Activated effector memory CD4-positive, alpha-beta T cell treated with Interleukin-2 at 50 U/mL for 16 hours (primary cell): ENCODE results near the gene RXRA.

ENCODE experiments used
- DNase-seq: peaks from one replicate; pipeline ENCODE4 v3.0.0-alpha.2; 2020

Gene RXRA

DNA sequence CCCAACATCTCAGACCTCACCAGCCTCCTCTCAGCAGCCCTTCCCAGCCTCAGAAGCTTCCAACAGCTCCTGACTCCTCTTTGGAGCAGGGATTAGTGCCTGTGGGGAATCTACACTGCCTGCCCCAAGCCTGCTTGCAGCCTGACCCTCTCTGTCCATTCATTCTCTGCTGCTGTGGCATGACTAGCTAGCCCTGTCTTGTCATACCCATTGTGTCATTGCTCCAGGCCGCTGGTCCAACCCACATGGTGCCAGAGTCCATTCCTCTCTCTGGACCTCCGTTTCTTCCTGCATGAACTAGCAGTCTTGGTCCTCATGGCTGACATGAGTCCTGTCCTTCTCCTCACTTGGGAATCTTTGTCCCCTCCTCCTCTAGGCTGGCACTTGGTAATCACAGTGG, 12.8 kb upstream of the RXRA start:
- no peak for DNase-seq

DNA sequence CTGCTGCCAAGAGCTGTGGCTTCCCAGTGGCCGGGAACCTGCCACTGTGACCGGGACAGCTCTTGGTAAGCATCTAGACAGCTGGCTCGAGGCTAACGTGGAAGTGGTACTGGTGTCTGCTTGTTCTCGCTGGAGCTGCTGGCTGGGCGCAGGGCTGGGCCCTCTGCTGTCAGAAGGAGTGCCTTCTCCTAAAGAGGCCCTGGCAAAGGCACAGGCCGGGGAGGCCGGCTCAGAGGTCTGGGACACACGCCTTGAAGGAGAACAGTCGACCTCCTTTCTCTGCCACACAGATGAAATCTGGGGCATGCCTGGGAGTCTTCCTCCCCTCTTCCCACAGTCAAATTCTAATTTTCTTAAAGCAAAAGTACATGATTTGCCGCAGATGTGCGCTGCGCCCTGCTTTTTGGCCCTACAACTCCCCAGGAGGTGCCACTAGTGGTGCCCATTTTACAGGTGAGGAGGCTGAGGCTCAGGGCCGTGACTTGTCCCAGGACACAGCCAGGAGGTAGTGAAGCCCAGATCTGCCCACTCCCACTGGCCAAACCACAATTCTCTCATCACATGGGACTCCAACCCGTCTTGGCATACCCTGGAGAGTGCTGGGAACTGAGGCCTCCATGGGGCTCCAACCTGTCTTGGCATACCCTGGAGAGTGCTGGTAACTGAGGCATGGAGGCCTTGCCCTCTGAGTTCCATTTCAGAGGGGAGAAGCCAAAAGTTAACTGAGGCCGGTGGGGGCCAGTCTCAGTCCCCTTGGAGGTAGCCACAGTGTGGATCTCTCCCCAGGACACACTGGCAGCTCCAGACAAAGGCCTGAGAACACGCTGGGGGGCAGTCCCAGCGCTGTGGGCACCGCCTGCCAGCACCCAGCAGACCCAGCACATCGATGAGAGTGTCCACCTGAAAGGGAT, 12.0 kb upstream of the RXRA start:
- DNase-seq: no peak

DNA sequence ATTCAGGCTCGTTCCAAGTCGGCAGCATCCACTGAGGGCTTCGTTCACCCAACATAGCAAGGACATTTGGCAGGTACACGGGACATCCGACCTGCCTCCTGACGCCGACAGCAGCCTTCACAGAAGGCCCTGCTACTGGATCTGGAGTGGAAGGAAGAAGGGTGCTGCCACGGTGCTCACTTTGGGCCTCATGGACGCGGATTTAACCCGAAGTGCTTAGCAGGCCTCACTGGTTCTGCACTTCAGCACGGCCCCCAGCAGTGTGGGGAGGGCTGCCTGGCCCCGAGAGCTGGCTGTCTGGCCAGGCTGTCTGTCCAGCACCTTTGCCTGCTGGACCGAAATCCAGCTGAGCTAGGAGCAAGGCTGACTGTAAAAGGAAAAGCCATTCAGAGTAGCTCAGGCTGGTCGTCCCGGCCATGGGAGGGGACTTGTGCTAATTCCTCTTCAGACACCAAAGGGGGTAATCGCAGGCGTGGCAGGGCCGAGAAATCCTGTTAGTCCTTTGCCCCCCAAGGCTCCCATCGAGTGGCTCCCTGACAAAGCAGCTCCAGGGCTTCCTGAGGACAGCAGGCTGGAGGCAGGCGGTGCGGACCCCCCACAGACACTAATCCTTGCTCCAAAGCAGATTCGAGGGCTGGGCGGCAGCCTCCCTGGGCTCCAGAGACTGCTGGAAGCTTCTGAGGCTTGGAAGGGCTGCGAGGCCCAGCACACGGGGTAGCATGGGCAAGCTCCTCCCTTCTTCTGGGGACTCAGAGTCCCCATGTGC, 11.1 kb upstream of the RXRA start:
- no peak for DNase-seq

DNA sequence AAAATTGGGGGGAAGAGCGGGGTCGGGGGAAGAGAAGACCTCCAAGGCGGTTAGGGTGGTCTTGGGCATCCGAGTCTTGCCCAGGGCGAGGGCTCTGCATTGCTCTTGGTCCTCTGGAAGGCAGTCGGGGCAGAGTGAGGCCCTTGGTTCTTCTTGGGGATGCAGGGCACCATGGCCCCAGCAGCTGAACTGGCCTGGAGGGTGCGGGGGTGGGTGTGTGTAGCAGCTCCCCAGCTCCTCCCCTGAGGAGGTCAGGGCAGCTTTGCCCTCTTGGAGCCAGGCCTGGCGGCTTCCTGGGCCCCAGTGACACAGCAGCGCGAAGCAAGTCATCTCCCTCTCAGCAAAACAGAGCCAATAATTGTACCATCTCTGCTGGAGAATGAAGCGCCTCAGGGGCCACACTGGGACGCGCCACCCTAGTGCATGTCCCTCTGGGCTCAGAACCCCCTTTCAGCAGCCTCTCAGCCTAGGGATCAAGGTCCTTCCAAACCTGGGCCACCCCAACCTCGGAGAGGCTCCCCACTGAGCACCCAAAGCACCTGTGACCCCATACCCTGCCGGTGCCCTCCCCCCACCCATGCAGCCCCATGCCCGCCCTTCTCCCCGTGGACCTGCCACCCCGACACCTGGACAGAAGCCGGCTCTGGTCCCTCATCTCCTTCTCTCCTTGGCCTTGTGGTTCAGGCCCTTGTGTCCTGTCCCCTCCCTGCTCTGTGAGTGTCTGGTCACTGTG, 10.4 kb upstream of the RXRA start:
- DNase-seq: no peak

DNA sequence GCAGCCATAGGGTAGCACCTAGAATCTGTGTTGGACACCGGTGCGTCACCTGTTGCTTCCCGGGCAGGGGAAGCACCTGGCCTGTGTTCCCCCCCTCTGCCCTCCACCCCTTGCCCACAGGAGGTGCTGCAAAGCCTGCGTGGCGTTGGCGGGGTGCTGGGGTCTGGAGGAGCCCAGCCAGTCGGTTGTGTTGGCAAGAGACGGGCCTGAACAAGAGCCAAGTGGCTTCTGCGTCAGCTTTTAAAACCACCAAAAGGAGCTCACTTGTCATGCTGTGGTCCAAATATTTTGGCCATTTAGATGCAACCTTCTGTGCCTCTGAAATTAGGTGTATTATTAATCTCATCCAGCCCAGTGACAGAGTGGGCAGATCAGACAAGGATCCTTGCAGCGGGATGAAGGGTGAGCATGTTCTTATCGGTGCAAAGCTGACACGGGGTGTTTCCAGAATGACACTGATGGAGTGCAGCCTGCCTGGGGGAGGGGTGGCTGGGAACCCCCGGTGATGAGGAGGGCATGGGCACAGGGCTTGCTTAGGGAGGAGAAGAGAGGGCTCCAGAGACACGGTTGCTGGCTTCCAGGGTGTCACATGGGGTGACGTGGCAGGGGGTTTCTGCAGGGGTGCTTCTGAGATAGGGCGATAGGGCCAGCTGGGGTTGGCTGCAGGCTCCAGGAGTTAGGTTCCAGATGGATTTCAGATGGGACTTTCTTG, 9.7 kb upstream of the RXRA start:
- no peak for DNase-seq

DNA sequence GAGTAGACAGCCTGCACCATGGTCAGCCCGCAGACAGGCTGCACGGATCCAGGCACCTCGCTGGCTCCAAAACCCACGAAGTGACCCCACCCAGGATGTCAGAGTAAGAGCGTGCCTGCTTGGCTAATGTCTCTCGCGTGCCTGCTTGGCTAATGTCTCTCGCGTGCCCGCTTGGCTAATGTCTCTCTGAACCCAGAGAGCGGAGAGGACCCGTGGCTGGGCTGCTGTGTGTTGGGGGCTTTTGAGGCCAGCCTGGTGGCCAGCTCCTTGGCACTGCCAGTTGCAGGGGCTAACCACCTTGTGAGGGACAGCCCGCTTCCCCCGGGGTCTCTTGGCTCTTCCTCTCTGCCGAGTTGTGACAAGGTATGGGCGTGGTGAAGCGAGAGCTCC, 8.9 kb upstream of the RXRA start:
- DNase-seq: no peak

DNA sequence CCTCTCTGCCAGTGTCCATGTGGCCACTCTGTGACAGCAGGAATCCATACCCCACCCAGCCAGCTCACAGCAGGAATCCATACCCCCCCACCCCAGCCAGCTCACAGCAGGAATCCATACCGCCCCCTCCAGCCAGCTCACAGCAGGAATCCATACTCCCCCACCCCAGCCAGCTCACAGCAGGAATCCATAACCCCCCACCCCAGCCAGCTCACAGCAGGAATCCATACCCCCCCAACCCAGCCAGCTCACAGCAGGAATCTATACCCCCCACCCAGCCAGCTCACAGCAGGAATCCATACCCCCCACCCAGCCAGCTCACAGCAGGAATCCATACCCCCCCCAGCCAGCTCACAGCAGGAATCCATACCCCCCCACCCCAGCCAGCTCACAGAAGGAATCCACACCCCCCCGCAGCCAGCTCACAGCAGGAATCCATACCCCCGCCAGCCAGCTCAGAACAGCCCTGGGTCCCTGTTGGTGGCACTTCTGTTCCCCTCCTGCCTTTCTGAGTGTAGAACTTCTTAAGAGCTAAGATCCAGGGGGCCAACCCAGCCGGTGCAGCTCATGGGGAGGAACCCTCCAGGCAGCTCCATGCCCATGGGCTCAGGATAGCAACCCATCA, 8.4 kb upstream of the RXRA start:
- DNase-seq: no peak

DNA sequence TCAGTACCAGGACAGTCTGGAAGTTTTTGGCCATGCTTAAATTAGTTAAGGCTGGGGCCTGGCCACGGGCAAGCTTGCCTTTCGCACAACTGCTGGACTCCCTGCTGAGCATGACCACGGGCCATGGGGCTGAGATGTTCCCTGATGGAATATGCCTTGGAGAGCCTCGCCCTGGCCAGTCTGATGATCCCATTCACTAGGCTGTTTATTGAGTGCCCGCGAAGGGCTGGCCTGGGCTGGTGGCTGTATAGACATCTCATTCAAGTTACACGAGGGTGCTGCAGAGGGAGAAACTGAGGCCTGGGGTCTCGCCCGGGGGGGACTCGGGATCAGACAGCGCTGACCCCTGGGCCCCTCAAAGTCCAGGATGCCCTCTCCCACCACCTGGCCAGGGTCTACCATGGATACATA, 7.8 kb upstream of the RXRA start:
- DNase-seq: no peak

DNA sequence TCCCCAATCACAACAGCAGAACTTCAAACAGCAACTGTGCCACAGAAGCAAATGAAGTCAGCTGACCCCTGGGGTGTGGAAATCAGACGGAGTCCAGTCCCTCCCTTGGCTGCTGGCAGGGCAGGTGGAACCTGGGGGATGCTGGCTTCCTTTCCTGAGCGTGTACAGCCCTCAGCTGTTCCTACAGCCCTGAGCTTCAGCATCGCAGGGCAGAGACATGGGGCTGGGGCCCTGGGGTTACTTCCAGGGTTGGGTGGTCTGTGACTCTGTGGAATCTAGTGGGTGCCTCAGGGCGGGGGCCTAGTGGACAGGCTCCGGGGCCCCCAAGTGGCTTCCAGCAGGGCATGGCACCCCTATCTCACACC, 7.3 kb upstream of the RXRA start:
- DNase-seq: no peak

DNA sequence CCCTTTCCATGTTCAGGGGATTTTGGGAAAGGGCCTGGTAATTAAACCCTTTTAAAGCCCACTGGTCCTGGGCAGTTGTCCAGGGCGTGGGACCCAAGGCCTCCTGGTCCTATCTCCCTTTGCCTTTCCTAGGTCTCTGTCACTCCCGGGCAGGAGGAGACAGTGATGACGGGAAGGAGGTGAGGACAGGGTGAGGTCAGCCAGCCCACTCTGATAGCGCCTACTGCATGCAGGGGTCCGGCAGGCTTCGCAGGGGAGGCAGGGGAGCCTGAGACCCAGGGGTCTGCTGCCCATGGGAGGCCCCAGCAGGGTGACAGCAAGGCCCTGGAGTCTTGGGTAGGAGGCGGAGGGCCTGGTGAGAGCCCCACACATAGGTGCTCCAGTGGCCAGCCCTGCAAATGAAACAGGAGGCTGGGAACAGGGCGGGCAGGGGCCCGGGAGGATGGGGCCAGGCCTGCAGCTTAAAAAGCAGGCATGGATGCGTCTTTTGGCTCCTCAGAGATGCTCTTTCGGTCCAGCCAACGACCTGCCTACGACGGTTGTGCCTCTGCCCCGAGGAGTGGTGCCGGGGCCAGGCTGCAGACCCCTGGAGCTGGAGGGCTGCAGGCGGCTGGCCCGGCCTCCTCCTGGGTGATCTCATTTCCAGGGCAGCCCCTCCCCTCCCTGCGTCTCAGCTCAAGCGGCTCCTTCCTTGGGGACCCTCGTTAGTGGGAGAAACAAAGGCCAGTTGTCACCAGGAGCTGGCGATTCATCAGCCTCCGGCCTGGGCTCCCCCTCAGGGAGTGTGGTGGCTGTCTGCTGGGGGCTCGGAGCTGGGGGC, 6.7 kb upstream of the RXRA start:
- no peak for DNase-seq

DNA sequence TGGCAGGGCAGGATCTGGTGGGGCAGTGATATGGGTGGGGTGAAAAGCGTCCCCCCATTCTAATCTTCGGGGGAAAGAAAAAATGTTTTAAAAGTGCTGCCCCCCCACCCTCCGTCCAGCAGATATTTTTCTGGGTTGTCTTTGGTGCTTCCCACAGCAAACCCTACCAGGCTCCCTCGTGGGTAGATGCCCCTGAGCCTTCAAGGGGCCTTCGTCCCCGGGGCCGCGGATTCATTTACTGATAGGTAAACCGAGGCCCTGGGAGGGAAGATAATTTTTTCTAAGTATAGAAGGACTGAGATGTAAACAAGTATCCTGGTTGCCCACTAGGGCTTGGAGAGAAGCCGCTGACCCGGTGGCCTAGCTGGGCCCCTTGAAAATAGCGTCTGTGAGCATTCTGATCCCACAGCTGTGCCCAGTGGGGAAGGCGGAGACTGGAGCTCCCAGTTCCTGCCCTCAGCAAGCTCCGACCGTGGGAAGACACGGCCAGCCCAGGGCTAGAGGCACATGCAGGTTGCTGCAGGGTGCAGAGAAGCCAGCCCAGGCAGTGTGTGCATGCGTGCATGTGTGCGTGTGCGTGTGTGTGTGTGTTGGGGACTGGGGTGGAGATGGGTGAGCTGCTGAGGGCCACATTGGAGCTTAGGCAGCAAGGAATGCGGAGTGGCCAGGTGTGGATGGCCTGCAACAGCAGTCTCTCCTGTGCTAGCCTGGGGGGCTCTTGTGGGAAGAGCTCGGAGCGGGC, 6.0 kb upstream of the RXRA start:
- no peak for DNase-seq

DNA sequence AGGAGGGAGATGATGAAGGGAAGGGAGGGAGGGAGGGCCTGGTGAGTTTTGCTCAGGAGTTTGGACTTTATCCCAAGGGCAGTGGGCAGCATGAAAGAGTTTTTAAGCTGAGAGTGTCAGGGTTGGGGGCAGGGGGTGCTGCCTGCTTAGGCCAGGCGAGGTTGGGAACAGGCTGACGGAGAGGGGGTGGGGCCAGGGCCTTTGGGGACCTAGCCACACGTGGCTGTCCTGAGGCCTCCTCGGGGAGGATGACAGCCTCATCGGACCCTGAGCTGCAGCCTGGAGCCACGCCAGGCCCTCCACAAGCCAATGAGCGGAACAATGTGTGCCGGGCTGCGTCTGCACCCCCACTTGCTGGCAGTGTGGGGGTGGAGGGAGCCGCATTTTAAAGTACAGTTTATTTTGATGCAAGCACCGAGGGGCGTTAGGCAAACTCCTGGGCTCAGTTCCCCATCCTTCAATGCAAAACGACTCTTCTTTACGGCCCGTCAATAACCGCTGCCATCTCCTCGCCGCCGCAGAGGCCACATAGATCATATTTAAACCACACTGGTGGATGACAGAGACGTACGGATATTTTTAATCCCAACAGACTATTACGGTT, 5.3 kb upstream of the RXRA start:
- no peak for DNase-seq

DNA sequence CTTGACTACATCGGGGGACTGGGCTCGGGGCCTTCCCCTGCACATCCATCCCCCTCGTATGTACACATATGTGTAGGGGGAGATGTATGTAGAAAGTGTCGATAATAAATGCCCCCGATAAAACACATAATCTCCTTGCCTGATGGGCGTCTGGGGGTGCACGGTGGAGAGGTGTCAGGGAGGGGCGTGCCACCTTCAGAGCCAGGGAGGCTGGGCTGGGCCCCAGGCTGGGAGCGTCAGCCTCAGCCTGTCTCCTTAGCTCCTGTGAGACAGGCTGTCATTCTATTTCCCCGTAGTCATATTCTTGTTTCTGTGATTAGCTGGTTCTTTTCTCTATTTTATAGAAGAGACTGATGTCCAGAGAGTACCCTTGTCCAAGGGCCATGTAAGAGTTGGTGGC, 4.7 kb upstream of the RXRA start:
- DNase-seq: no peak

DNA sequence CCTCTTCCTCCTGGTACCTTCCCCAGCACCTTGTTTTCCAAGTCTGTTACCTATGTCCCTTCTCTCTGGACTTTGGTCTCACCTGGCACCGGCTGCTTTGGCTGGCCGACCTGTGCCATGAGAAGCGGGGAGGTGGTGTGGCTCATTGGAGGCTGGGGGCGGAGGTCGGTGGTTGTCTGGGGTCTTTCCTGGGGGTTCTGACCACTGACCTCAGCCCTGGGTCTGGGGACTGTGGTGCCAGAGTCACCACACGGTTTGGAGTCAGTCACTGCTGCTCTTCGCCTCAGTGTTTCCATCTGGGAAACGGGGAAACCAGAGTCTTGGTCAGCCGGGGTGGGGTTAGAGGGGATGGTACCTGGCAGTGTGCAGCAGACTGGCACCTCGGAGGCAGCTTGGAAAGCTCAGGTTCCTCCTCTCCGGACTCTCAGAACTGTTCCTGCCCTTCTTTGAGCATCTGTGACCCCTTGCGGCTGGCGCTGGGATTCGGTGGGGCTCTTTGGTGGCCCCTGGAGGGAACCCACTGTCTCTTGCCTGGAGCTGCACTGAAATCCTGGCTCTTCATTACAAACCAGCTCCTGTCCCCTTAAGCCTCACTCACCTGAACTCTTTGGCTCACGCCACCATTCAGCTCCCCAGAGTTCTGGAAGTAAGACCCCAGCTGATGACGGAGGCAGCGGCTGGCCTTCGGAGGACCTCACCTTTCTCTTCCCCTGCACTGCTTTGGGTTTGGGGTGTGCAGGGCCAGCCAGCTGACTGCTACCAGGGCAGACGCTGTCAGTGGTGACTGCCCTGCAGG, 4.1 kb upstream of the RXRA start:
- DNase-seq: no peak

DNA sequence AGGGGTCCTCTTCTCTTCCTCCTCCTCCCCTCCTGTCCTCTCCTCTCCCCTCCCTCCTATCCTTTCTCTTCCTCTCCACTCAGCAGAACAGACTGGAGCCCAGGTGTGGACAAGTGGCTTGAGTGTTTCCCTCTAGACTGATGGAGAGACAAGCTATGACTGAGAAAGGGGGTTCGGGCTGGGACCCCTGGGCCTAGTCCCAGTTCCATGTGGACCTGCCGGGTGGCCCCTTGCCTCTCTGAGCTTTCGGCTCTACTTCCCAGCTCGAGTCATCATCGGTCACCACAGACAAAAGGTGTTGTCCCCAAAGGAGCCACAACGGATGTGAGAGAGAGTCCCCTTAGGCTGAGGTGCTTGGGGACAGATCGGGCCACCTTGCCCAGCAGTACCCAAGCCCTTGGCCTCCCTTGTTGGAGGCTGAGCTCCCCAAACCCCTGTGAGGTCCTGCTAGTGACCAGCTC, 3.4 kb upstream of the RXRA start:
- no peak for DNase-seq

DNA sequence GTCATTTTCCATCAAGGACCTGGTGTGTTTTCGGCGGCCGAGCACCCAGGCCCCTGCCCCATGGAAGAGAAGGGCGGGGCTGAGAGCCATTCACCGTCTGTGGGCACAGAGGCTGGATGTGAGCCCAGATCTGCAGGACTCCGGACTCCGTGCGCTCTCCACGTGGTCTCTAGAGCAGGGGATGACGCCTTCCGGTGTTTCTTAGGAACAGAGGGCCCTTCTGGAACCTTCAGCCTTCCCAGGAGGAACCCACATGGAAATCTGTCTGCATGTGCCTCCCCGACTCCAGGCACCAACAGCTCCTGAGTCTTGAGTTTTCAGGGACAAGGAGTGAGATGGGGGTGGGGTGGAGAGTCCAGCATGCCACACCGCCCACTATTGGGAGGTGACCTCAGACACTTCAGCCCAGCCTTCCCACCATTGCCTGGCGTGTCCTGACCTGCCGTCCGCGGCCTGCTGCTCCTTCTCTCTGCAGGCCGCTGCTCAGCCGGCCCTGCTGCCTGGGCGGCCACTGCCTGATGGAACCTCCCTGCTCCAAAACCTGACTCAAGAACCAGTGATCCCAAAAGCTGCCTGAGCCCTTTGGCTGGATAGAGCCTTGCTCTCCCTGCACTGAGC, 2.4 kb upstream of the RXRA start:
- DNase-seq: no peak

DNA sequence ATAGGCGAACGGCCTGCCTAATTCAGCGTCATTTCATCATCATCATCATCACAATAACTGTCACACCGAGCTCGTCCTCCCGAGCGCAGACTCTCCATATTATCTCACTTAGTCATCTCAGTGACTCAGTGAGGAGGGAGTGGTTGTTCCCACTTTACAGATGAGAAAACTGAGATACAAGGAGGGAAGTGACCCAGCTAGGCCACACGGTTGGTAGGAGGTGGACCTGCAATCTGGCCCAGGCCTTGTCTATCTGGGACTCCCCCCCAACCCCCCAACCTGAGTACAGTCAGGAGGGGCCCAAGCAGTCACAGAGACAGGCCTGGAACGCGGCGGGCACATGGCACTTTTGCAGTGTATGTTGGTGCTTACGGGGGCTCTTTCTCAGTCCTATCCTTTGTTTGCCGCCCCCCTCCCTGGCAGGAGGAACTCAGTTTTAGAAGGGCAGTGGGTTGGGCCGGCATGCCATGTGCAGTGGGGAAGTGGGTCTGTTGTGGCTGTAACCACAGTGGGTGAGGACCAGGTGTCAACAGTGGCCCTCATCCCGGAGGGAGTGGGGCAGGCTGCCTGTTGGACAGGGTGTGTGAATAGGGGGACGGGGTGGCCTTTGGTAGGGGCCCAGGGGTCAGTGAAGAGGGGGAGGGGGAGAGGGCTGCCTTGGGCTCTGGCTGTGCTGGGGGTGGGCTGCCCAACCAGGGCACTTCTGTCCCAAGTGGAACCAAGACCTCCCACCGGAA, 1.7 kb upstream of the RXRA start:
- DNase-seq: no peak

DNA sequence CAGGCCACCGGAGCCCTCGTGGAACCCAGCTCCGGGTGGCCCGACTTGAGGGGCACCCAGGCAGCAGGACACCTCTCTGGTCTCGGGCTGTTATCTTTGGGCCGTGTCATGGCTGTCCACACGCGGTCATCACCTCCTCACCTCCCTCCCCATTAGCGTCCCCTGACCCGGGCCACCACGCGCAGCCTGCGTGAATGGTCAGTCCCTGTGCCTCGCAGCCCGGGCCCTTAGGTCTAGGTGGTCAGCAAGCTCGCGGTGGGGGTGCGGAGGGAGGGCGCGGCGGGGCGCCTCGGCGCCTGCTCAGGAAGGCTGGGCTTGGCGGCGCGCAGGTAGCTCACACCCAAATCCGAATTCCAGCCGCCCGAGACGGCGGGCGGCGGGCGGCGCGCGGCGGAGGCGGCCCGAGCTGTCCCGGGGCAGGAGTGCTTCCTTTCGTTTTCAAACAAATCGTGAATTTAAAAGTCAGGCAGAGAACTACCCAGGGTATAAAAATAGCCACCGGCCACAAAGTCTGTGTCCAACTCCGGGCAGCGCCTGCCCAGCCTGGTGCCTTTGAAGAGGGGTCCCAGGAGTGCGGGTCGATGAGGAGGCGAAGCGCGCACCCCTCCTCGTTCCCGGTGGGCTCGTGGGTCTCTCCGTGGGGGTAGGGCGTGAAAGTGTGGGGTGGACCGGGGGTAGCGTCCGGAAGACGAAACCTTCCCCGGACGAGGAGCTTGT, 1.0 kb upstream of the RXRA start:
- no peak for DNase-seq
